Kidney capillary endothelial cell (primary cell): ENCODE results near the gene ECT2L.

ENCODE experiments used
- DNase-seq: peaks from one replicate; pipeline ENCODE4 v3.0.0-alpha.2; 2018; ENCODE audit warnings: low spot score

ECT2L gene, protein sequence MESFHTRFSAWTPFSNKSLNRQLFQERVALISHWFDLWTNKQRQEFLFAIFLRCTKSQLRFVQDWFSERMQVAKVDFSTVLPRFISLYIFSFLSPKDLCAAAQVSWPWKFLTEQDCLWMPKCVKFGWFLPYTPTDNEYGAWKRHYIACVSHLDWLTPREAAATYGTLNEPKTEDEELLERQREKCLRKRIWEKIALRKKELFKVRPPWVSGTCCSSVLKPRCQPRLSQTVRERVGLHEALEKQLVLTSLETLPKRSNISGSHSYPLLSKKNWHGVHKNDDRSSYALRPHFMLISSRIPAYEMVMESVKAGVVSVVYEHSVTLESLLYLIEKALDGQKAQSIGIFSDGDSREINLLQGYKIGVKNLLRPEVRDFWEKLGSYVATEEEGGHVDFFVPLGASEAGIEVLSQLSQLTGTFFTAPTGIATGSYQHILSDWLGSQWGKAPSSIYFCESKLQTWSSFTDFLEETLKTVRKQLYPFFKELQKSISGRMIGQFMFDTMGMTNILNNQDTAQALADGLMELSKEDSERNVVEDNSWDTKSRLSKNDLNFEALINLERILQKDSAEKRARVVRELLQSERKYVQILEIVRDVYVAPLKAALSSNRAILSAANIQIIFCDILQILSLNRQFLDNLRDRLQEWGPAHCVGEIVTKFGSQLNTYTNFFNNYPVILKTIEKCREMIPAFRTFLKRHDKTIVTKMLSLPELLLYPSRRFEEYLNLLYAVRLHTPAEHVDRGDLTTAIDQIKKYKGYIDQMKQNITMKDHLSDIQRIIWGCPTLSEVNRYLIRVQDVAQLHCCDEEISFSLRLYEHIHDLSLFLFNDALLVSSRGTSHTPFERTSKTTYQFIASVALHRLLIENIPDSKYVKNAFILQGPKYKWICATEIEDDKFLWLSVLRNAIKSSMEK

DNA sequence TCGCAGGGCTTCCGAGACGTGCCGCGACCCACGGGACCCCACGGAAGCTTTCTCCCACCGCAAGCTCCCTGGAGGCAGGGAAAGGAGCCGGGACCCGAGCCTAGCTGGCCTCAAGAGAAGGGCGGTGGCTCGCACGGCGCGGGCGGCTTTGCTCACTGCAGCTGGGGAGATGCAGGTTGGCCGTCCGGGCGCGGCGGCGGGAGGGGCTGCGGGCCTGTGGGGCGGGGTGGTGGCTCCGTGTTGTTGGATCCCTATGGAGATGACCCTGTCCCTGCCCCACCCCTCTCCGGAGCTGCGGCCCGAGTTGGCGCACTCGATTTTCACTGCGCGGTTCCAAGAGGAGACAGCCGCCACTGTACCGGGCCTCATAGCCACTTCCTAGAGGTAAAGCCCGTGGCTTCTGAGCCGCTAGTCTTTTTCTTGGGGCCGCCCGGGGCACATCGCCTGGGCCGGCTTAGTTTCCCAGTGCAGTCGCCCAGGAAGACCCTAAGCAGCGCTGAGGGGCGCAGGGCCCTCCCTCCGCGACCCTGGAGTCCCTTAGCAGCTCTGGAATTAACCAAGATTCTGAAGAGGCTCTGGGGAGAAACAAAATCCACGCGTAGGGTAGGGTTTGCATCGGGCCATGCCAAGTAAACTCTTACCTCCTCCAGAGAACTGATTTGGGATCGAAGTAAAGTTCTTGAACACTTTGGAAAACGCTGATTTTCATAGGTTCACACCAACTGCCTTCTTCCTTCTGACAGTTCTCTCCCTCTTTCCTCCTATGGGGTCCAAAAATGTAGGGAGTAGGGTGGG, at the start of gene ECT2L:
Gene ECT2L, plus strand, starts transcription at position 279 of the 795 bp plus-strand sequence. CDS start 17,188 bp downstream, outside the sequence.
- no peak for DNase-seq

DNA sequence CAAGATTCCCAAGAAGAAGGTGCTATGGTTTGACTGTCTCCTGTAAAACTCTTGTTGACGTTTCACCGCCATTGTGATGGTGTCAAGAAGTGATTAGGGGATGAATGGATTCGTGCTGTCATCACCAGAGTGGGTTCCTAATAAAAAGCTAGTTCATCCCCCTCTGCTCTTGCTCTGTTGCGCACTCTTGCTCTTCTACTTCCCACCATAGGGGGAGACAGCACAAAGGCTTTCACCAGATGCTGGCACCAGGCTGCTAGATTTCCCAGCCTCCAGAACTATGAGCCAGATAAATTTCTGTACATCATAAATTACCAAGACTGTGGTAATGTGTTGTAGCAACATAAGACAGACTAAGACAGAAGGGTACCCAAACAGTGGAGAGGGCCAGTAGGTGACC, 43.9 kb upstream of the ECT2L start:
- no peak for DNase-seq

DNA sequence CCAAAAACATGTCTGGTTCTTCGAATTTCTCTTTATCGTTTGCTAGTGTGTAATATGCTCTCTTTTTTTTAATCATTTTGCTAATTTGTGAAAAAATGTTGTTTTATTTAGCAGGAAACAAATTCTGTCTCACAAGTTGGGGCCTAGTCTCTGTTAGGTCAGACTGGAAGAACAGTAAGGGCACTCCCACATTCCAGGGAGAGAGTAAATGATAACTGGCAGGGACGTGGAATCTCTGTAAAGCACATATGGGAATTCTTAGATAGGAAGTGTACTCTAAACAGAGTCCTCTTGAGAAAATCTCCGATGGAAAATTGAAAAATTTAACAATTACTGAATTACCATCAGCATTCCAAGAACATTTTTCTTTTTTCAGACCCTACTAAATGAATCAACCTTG, 38.8 kb upstream of the ECT2L start:
- no peak for DNase-seq

DNA sequence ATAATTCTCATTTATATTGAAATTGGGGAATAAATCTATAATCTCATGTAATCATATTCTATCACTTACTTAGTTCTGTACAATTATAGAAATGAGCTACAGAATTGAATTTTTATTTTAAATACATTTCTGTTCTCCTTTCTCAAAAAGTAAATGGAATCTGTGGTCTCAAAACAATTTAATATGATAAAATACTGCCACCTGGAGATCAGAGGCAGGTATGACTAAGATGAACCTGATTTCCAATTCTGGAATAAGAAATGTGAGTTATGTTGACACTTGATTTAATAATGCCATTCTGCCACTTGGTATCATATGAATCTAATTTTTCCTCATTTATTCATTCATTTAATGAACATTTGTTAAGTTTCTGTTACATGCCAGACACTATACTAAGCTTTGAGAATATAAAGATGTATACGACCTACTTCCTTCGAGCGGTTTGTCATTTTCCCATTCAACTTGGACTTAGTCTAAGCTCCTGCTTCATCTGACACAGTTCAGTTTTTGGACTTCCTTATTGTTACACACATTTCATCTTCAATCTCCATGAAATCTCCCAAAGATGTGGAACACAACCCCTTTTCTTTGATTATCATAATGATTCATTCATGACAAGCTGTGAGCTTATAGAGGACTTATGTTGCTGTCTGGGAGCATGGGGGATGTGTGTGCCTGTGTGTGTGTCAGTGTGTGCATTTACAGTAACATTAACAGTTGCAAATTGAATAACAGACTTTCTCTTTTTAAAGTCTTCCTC, 29.8 kb upstream of the ECT2L start:
- DNase-seq = peak; percentile 63

DNA sequence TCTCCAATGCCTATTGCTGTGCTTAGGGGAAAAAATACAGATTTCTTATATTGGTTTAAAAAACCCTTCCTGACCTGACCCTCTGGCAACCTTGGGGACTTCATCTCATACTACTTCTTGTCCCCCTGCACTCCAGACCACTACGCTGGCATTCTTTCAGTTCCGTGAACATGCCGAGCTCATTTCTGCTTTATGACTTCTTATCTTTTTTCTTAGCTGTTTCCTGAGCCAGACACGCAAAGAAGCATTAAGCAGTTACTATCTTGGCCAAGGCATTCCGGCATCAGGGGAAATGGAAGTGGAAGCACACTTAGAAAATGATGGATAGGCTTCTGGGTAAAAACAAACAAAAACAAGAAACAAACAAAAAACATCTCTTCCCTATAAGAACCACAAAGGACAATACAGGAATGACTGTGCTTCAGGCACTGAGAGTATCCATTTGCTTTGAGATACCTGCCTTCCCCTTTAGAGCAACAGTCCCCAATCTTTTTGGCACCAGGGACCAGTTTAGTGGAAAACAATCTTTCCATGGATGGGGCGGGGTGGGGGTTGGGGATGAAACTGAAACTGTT, 26.7 kb upstream of the ECT2L start:
- no peak for DNase-seq

DNA sequence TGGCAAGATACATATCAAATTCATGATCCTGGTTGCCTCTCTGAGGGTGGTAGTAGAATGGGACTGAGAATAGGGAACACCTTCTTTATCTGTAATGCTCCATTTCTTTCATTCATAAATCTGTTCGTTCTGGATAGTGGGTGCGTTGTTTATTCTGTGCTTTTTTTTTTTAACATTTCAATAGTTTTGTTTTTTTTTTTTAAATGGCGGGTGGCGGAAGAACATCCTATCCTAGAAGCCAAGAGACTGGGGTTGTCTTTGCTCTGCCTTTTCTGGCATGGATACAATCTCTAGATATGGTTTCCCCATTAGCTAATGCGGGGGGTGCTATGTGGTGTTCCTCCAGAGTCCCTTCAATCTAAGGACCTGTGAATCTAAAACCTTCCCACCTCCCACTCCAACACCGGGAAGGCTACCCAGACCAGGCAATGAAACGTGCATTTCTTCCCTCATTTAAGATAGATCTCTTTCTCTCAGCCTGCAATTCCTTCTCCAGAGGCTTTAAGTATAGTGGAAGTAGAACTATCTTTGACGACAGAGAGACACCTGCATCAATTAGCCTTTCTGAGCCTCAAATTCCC, 23.2 kb upstream of the ECT2L start:
- DNase-seq = no peak

DNA sequence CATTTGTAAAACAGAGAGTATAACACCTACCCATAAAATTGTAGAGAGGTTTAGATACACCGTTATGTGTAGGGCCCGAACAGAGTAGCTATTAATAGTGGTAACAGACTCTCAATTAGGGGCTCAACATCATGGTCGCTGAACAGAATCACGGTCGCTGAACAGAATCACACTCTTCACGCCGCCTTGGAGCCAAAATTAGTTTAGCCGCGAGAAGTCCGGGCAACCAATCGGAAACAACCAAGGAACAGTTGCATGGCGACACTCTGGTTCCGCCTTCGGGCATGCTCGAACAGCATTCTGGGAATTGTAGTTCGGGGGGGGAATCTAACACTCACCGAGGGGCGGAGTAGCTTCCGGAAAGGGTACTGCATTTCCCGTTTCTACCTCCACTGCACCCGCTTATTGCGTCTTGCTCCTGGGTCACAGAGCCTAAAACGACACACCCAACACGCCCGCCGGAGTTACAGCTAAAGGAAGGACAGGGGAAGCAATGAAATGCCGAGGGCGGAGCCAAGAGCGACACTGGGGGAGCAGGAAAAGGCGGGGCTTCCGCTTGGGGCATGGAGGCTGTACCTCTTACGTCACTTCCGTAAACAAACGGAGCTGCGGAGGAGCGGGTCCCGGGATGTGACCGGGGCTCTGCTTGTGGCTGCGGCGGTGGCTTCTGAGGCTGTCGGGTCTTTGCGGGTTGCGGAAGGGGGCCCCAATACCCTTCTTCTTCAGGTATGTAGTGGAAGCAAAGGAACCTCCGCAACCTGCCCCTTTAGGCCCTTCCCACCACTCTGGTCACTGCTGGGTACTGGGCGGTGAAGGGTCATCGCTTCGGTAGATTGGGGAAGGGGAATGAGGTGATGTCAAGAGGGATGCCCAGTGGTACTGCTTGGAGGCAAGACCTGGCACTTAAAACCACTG, 22.5 kb upstream of the ECT2L start, which contains the start of gene CCDC28A:
Gene CCDC28A, plus strand, starts transcription at position 593 of the 915 bp plus-strand sequence. CDS start 2,352 bp downstream, outside the sequence.
- DNase-seq = peak; percentile 94

DNA sequence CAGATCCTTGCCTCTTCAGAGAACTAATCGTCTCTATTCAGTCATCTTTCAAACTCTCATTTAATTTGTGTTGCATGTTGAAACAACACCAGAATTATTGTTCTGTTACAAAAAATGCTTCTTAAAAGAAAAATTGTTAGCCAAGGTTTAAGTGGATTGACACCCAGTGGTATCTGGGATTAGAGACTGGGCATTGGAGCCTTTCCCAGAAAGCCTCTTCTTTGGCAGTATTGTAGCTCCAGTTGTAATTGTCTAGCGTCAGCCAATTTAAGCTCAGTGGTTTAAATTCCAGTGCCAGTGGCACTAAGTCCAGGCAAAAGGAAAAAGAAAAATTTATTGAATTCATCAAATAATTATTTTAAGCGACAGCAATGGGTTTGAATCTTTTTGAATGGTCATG, 21.5 kb upstream of the ECT2L start:
- DNase-seq = no peak

DNA sequence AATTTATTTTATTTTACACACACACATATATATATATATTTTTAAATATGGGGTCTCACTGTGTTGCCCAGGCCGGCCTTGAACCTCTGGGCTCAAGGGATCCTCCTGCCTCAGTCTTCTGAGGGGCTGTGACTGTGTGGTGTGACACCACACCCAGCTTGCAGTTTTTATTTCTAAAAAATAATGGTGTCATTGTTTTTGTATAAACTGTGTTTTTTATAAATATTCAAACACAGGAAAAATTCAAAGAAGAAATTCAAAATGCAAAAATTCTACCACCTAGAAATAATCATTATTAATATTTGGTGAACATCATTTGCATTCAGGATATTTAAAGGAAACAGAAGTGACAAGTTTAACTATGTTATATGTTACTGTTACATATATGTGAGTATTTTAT, 19.2 kb upstream of the ECT2L start:
- no peak for DNase-seq

DNA sequence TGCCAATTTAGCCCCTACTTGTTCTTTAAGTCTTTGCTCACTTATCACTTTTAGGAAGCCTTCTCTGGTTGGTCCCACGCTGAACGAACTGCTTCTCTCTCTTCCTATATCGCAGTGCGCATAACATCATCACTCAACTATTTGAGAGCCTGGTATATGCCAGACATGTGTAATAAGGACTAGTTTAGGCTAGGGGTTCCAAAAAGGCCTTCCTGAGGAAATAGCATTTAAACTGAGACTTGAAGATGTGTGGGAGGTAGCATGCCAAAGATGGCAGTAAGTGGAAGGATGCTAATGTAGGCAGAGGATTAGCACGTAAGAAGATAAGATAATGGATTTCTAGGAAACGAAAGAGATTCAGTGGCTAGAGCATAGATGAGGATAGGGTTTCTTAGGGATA, 17.6 kb upstream of the ECT2L start:
- DNase-seq = no peak

DNA sequence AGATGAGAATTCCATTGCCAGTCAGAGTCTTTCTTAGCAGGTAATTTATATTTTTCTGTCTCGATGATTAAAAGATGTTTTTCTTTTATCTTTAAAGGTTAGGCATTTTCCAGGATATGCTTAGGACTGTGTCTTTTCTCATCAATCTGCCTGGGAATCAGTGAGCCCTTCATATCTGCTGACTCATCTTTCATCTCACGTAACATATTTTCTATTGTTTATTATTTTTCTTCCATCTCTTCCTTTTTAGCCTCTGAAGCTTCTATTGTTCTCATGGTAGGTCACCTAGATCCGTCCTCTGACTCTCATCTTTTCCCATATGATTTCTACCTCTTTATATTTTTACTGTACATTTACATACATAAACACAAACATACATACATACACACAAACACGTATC, 13.6 kb upstream of the ECT2L start:
- no peak for DNase-seq

DNA sequence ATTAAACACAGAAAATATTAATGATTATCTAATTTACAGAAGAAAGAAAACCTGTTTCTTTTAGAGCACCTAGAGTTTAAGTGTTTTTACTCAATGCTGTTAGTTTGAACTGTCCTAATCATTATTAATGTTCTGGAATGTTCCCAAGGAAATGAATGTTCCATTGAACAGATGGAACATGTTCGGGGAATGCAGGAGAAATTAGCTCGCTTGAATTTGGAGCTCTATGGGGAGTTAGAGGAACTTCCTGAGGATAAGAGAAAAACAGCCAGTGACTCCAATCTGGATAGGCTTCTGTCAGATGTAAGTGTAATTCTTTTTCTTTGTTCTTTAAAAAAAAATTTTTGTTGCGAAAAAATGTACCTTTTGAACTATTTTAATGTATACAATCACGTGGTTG, 10.8 kb upstream of the ECT2L start:
- DNase-seq = no peak

DNA sequence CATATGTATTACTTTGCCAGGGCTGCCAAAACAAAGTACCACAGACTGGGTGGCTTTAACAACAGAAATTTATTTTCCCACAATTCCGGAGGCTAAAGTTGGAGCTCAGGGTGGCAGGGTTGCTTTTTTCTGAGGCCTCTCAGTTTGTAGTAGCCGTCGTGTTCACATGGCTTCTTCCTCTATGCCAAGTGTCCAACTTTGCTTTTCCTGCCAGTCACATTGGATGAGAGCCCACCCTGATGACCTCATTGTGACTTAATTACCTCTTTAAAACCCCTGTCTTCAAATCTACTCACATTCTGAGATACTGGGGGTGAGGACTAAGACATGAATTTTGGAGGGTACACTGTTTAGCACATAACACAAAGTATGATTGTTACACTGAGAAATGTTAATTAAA, 9.9 kb upstream of the ECT2L start:
- no peak for DNase-seq

DNA sequence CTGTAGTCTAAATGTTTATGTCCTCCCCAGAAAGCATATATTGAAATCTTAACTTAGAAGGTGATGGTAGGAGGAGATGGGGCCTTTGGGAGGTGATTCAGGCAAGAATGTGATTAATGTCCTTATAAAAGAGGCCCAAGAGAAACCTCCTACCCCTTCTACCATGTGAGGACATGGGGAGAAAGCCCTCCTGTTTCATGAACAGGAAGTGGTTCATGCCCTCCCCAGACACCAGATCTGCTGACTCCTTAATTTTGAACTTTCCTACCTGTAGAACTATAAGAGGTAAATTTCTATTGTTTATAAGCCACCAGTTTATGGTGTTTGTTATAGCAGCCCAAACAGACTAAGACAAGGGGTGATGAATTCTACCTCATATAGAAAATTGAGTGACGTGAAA, 8.7 kb upstream of the ECT2L start:
- no peak for DNase-seq

DNA sequence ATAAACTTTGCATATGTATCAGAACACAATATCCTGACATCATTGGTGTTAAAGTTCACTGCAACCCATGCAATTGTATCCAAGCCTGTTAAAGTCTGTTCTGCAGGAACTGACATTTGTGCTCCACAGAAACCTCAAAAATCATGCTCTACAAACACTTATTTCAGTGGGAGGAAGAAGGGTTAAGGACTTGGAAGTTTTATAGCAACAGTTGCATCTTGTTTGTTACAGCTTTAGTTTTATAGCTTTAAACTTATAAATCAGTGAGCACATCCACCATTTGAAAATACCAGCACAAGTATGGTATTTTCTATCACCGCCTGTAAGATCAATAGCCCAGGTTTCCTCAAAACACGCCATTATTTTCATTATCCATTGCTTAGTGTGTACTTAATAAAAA, 884 bp downstream of the ECT2L start:
- DNase-seq = no peak

DNA sequence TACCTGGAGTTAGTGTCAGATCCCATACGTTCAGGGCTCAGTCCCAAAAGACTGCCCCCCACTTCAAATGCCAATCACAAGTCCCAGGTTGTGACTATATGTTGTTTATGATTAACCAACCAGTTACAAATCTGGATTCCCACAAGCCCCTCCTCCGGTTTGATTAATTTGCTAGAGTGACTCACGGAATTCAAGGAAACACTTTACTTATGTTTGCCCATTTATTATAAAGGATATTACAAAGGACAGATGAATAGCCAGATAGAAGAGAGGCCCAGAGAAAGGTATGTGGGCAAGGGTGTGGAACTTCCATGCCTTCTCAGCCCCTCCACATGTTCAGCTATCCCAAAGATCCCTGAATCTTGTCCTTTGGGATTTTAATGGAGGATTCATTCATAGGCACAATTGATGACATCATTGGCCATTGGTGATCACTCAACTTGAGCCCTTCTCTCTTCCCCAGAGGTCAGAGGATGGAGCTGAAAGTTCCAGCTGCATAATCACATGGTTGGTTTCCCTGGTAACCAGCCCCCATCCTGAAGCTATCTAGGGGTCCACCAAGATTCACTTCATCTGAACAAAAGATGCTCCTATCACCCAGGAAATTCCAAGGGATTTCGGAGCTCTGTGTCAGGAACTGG, 2.0 kb downstream of the ECT2L start:
- no peak for DNase-seq

DNA sequence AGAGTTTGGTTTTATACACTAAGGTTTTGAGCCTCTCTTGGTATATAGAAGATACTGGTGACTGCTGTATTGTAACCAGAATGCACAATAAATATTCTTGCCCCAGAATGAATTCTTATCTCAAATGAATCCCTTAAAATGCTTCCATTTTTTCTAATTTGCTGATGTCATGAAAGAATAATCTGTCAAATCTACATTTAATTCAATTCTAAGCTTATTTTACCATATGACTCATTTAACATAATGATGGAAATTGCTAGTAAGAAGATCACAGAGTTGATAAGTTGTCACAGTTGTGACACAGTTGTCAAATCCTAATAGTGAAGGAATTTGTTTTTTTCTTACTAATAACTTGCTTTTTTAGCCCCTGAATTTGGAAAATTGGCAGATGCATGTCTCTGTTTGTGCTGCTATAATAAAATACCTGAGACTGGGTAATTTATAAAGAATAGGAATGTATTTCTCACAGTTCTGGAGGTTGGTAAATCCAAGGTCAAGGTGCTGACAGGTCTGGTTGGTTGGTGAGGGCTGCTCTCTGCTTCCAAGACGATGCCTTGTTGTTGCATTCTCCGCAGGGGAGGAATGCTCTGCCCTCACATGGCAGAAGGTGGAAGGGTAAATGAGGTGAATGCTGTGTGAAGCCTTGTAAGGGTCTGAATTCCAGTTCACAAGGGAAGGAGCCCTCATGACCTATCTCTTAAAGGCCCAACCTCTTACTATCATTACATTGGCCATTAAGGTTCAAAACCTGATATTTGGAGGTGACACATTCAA, 4.7 kb downstream of the ECT2L start:
- no peak for DNase-seq

DNA sequence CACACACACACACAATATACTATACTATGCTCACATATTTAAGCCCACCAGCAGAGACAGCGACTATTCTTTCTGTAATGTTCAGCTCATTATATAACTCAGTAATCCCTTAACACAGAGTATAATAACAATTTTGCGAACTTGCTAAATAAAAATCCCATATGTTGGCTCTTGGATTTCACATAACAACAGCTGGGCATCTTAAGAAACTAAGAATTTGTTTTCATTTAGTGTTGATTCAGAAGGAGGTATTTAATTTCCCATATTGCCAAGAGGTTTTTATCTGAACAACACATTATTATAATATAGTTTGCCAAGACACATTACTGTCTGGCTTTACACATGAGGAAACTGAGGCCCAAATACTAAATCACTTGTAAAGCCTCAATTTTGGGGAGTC, 7.4 kb downstream of the ECT2L start:
- no peak for DNase-seq
